GM21526 (cell line): ENCODE results near the gene UBE4B.
"Not testable (repeated sequence)": the region's sequence is repeated elsewhere in the genome, so short reads cannot be mapped to it uniquely, and the experiment has no call there.

Experiments used
- ATAC-seq: cut with Tn5 transposase; IDR thresholded peaks from one replicate; pipeline ENCODE4 v1.9.1; 2021; ENCODE audit warnings: moderate library complexity; ENCODE audit not compliant: unreplicated experiment, low FRiP score

Gene UBE4B

GRCh38 chr1:10204003-10204642 is 171.4 kb downstream of the UBE4B start:
- ATAC-seq, result no peak

GRCh38 chr1:10205206-10205605 is 172.4 kb downstream of the UBE4B start:
- not testable (repeated sequence) for ATAC-seq

- no peak for ATAC-seq
These were observed 175.1 kb downstream of the UBE4B start for GRCh38 chr1:10207810-10208209.

- ATAC-seq, result no peak
These were observed 175.8 kb downstream of the UBE4B start for GRCh38 chr1:10208537-10208936.

GRCh38 chr1:10209590-10209904 is 176.8 kb downstream of the UBE4B start:
- ATAC-seq, result no peak

- ATAC-seq, result peak; percentile 98
These were observed 177.4 kb downstream of the UBE4B start, which contains the start of gene KIF1B for GRCh38 chr1:10209905-10210810. TSS of gene KIF1B (plus strand) at chr1:10210570. CDS start at chr1:10232329, 21,759 bp downstream.

- ATAC-seq, result peak; percentile 4
These were observed 178.4 kb downstream of the UBE4B start for GRCh38 chr1:10210841-10211804.

- ATAC-seq, result no peak
These were observed 179.2 kb downstream of the UBE4B start for GRCh38 chr1:10211805-10212410.

- ATAC-seq, result no peak
These were observed 179.7 kb downstream of the UBE4B start for GRCh38 chr1:10212476-10212875.

GRCh38 chr1:10213186-10213705 is 180.5 kb downstream of the UBE4B start:
- ATAC-seq, result no peak

GRCh38 chr1:10216090-10216749 is 183.5 kb downstream of the UBE4B start:
- no peak for ATAC-seq

GRCh38 chr1:10217748-10218441 is 185.1 kb downstream of the UBE4B start:
- no peak for ATAC-seq

- ATAC-seq, result no peak
These were observed 187.4 kb downstream of the UBE4B start for GRCh38 chr1:10220200-10220599.

- not testable (repeated sequence) for ATAC-seq
These were observed 187.9 kb downstream of the UBE4B start for GRCh38 chr1:10220657-10221056.

- ATAC-seq, result no peak
These were observed 192.8 kb downstream of the UBE4B start for GRCh38 chr1:10225573-10225972.

- ATAC-seq, result no peak
These were observed 195.8 kb downstream of the UBE4B start for GRCh38 chr1:10228528-10228927.

- no peak for ATAC-seq
These were observed 197.1 kb downstream of the UBE4B start for GRCh38 chr1:10229903-10230302.
